ENCODE results near the gene ARL8A.

Gene ARL8A

GRCh38 chr1:202090994-202091393 lies 53.5 kb downstream of the ARL8A start:
- no peaks in the 10 kb centered on the region for H3K27me3 ChIP-seq (ENCODE audit: insufficient read depth, low read length, poor library complexity, severe bottlenecking)
- no peak overlapping the region for H3K4me3 ChIP-seq (ENCODE audit: low read length, poor library complexity, severe bottlenecking)
- no peak overlapping the region for H2AFZ ChIP-seq (ENCODE audit: low read length)
- no peak overlapping the region for H3K4me2 ChIP-seq (ENCODE audit: low read depth, low read length, poor library complexity, severe bottlenecking)
- H3K9me2 ChIP-seq (replicated peaks; ENCODE audit: low read depth, low read length) = no peaks in the 10 kb centered on the region
- H4K20me1 ChIP-seq (ENCODE audit: insufficient read depth, low read length, poor library complexity, severe bottlenecking) = no peaks in the 10 kb centered on the region
- no peaks in the 10 kb centered on the region for H3K36me3 ChIP-seq (ENCODE audit: insufficient read depth, low read length)
- H3K9ac ChIP-seq (ENCODE audit: low read depth, low read length, poor library complexity, severe bottlenecking) = no peak overlapping the region
- no peaks in the 10 kb centered on the region for H3K79me2 ChIP-seq (ENCODE audit: insufficient read depth, low read length)
- TF ChIP-seq CTCF (conservative IDR thresholded peaks at IDR 0.05; ENCODE audit: low read length) (no peak), EZH2phosphoT487 (IDR thresholded peaks at IDR 0.05; ENCODE audit: borderline replicate concordance) (no peak)
- H3K9me3 ChIP-seq (ENCODE audit: insufficient read depth, low read depth, low read length) = no peaks in the 10 kb centered on the region
- no peaks in the 10 kb centered on the region for H3K4me1 ChIP-seq (ENCODE audit: insufficient read depth, low read length, poor library complexity, severe bottlenecking)
- H3F3A ChIP-seq (ENCODE audit: low read depth) = no peaks in the 10 kb centered on the region

- H3K4me2 ChIP-seq (ENCODE audit: low read depth, low read length, poor library complexity, severe bottlenecking) = no peak overlapping the region
These were observed 56.3 kb downstream of the ARL8A start for GRCh38 chr1:202088206-202088605.

DNA sequence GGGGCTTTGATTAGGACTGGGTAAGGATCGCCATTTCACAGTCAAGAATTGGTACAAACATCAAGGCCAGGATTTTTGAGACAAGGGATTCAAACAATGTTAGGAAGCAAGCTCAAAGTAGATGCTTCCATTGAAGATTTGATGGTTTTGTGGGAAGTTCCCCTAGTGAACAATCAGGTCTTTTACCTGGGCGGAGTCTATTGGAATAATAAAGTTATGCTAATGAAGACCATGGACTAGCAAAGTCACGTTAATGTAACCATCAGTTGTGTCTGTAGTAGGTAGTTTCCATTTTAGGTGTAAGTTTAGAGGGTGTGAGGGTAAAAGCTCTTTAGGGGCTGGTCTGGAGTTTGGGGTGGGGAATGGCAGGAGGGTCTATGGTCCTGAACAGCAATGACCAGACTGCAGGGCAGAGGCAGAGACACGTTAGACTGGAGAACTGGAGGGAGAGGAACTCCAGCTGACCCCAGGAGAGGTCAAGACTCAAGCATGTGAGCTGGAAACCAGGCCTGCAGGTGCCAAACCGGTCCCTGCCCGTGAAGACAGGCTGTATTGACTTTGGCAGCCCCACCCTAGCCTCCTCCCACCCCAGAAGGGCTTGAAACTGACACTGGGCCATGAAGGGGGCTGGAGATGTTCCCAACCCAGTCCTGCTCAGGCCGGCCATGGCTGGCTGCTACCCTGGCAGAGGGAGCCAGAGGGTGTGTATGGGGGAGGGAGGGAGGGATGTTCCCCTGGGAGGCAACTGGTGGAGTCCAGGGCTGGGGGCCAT lies 57.8 kb downstream of the ARL8A start:
- H3K9ac ChIP-seq (ENCODE audit: low read depth, low read length, poor library complexity, severe bottlenecking) = no peak overlapping the region
- H3K79me2 ChIP-seq (ENCODE audit: insufficient read depth, low read length) = no peaks in the 10 kb centered on the region
- TF ChIP-seq EZH2phosphoT487 (IDR thresholded peaks at IDR 0.05; ENCODE audit: borderline replicate concordance) (no peak), CTCF (conservative IDR thresholded peaks at IDR 0.05; ENCODE audit: low read length) (no peak)
- no peaks in the 10 kb centered on the region for H3K9me2 ChIP-seq (replicated peaks; ENCODE audit: low read depth, low read length)
- no peaks in the 10 kb centered on the region for H3F3A ChIP-seq (ENCODE audit: low read depth)
- H3K36me3 ChIP-seq (ENCODE audit: insufficient read depth, low read length) = no peaks in the 10 kb centered on the region
- H2AFZ ChIP-seq (ENCODE audit: low read length) = no peak overlapping the region
- no peaks in the 10 kb centered on the region for H3K27me3 ChIP-seq (ENCODE audit: insufficient read depth, low read length, poor library complexity, severe bottlenecking)
- H3K4me3 ChIP-seq (ENCODE audit: low read length, poor library complexity, severe bottlenecking) = no peak overlapping the region
- H3K9me3 ChIP-seq (ENCODE audit: insufficient read depth, low read depth, low read length) = no peaks in the 10 kb centered on the region
- H4K20me1 ChIP-seq (ENCODE audit: insufficient read depth, low read length, poor library complexity, severe bottlenecking) = no peaks in the 10 kb centered on the region
- no peak overlapping the region for H3K4me2 ChIP-seq (ENCODE audit: low read depth, low read length, poor library complexity, severe bottlenecking)
- no peaks in the 10 kb centered on the region for H3K4me1 ChIP-seq (ENCODE audit: insufficient read depth, low read length, poor library complexity, severe bottlenecking)

More at GRCh38 chr1:202088206-202088605, 56.3 kb downstream of the ARL8A start:
- no peaks in the 10 kb centered on the region for H3K4me1 ChIP-seq (ENCODE audit: insufficient read depth, low read length, poor library complexity, severe bottlenecking)
- no peaks in the 10 kb centered on the region for H3K9me2 ChIP-seq (replicated peaks; ENCODE audit: low read depth, low read length)
- H3K36me3 ChIP-seq (ENCODE audit: insufficient read depth, low read length) = no peaks in the 10 kb centered on the region
- H3K79me2 ChIP-seq (ENCODE audit: insufficient read depth, low read length) = no peaks in the 10 kb centered on the region
- H3K27me3 ChIP-seq (ENCODE audit: insufficient read depth, low read length, poor library complexity, severe bottlenecking) = no peaks in the 10 kb centered on the region
- H3K9ac ChIP-seq (ENCODE audit: low read depth, low read length, poor library complexity, severe bottlenecking) = no peak overlapping the region
- TF ChIP-seq EZH2phosphoT487 (IDR thresholded peaks at IDR 0.05; ENCODE audit: borderline replicate concordance) (no peak), CTCF (conservative IDR thresholded peaks at IDR 0.05; ENCODE audit: low read length) (no peak)
- no peaks in the 10 kb centered on the region for H4K20me1 ChIP-seq (ENCODE audit: insufficient read depth, low read length, poor library complexity, severe bottlenecking)
- H3F3A ChIP-seq (ENCODE audit: low read depth) = no peaks in the 10 kb centered on the region
- no peak overlapping the region for H3K4me3 ChIP-seq (ENCODE audit: low read length, poor library complexity, severe bottlenecking)
- H3K9me3 ChIP-seq (ENCODE audit: insufficient read depth, low read depth, low read length) = no peaks in the 10 kb centered on the region
- H2AFZ ChIP-seq (ENCODE audit: low read length) = no peak overlapping the region

Data from Loucy (cell line).